Forelimb muscle (tissue), 1 donor: ENCODE data around the gene POU2F1. TPM values are rescaled to one million over a fixed set of nuclear protein-coding genes. Genes with fewer than 3 reads are reported as not detected.

Experiments used
- DNase-seq: peaks from one replicate; pipeline ENCODE4 v3.0.0-alpha.2; 2013; ENCODE audit warnings: low read depth
- polyA plus RNA-seq: library from polyadenylated mRNA; unstranded; fragments of 120-200 nt; gene quantifications from one replicate; pipeline ENCODE4 v1.2.1, GENCODE V29; 2013; ENCODE audit not compliant: insufficient read length

Gene POU2F1
- polyA plus RNA-seq, 1 donor, result 5.5 TPM

DNA sequence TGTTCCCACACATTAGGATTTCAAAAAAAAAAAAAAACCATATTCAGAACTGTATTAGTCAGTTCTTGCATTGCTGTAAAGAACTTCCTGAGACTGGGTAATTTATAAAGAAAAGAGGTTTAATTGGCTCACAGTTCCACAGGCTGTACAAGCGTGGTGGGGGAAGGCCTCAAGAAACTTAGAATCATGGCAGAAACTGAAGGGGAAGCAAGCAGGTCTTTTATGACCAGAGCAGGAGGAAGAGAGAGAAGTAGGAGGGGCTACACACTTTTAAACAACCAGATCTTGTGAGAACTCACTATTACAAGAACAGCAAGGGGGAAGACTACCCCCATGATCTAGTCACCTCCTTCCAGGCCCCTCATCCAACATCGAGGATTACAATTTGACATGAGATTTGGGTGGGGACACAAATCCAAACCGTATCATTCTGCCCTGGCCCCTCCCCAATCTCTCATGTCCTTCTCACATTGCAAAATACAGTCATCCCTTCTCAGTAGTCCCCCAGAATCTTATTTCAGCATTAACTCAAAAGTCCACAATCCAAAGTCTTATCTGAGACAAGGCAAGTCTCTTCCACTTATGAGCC is 51.8 kb downstream of the POU2F1 start:
- no peak for DNase-seq

- DNase-seq, result no peak
These were observed 52.5 kb downstream of the POU2F1 start for GRCh38 chr1:167273027-167273800.

GRCh38 chr1:167274061-167274460 is 53.4 kb downstream of the POU2F1 start:
- no peak for DNase-seq

- DNase-seq, result no peak
These were observed 56.3 kb downstream of the POU2F1 start for GRCh38 chr1:167276969-167277368.

DNA sequence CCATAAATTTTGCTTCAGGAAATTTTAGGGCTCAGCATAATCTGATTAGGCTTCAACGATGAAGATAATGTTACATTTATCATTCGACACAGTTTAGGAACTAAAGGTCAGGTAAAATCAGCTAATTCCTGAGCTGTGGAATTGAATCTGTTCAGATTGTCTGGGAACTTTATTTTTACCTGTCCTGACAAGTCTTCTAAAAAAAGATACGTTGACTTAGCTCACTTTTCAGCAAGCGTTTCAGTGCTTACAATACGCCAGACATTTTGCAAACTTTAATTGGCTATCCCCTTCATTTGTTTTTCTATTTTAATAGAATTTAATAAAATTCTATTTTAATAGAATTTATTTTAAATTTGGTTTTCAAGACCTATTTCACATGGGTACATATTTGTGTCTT is 57.8 kb downstream of the POU2F1 start:
- DNase-seq, result no peak

DNA sequence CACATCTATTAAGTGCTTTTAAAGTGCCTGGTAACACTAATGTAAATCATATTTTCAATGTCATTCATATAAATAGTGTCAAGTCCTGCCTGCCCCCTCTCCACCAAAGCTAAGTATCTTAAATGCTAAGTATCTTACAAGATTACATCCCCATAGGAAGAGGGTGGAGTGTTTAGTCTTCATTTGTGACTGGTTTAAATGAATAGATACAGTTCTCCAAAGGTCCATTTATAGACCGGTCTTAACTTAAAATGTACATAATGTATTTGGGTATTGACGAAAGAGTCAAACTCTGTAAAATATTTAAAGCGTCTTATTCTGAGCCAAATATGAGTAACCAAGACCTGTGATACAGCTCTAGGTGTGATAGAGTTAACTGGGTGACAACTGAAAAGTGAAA is 60.2 kb downstream of the POU2F1 start:
- DNase-seq, result no peak

DNA sequence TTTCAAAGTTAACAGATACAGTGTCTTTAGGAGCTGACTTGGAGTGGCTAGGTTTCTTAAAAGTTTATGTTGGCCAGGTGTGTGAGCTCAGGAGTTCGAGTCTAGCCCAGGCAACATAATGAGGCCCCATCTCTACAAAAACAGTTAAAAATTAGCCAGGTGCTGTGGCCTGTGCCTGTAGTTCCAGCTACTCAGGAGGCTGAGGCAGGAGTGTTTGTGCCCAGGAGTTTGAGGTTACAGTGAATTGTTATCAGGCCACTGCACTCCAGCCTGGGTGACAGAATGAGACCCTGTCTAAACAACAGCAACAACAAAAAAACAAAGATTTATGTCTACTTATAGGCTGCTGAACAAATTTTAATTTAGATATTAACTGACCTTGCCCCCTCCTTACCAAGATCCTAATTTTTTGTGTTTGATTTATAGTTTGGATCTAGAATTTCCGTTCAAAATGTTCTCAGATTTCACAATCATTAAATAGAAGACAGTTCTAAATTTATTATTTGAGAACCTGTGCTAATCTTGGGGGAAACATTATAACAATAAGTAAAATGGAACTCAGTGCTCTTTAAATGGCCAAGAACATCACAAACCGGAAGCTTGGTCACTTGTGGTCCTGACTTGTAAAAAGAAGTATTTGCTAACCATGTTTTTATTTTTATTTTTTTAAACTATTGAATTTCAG is 67.8 kb downstream of the POU2F1 start:
- DNase-seq, result no peak

DNA sequence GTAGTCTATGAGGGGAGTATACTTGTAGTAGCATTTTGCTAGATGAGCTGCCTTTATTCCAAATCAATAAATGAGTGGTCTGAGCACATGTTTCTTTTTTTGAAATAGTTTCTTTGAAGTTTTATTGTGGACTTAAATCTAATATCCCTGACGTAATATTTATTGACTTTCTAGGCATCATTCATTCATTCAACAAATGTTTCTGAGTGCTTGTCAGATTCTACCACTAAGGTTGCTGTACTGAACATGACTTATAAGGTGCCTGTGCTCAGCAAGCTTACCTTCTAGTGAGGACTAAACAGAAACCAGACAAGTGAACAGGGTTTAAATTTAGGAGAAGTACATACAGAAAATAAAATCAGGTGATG is 68.4 kb downstream of the POU2F1 start:
- DNase-seq, result no peak

DNA sequence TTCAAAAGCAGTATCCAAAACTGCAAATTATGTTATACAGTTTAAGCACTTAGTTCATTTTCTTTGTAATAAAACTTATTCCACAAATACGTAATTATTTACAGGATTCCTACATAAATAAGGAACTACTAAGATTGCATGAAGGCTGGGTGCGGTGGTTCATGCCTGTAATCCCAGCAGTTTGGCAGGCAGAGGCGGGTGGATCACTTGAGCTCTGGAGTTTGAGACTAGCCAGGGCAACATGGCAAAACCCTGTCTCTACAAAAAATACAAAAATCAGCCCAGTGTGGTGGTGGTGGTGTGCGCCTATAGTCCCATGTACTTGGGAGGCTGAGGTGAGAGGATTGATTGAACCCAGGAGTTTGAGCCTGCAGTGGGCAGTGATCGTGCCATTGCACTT is 69.3 kb downstream of the POU2F1 start:
- DNase-seq, result no peak

DNA sequence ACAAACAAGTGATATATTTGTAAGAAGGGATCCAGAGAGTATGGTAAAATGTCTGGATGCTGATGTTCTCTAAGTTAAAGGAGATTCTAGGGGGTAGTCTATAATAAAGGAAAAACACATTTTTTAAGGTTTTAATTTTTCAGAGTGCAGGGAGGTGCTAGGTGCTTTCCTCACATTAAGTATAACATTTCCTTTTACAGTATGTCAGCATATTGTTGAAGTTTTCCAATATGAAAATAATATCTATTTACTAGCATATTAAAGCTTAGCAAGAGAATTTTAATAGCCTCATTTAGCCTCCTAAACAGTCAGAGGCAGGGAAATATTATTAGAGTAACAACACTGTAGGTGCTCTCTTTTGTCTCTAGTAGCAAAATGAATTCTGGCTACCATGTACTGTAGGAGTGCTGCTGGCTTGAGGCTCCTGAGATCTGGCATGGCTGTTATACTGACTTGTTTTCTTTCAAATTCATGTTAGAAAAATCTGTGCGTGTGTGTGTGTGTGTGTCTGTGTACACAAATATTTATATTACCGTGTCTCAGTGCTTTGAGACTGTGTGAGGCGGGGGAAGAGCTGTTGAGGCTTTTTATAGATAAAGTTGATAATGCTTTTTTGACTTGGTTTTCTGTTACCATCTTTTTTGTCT is 71.0 kb downstream of the POU2F1 start:
- no peak for DNase-seq

- DNase-seq, result no peak
These were observed 71.5 kb downstream of the POU2F1 start for GRCh38 chr1:167292216-167292615.

- DNase-seq, result no peak
These were observed 72.4 kb downstream of the POU2F1 start for GRCh38 chr1:167293057-167293456.

DNA sequence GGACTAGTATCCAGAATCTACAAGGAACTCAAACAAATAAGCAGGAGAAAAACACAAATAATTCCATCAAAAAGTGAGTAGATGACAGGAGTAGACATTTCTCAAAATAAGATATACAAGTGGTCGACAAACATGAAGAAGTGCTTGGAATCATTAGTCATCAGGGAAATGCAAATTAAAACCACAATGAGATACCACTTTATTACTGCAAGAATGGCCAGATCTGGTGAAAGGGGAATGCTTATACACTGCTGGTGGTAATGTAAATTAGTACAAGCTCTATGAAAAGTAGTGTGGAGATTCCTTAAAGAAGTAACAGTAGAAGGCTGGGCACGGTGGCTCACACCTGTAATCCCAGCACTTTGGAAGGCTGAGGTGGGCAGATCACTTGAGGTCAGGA is 73.8 kb downstream of the POU2F1 start:
- no peak for DNase-seq

- no peak for DNase-seq
These were observed 76.8 kb downstream of the POU2F1 start for GRCh38 chr1:167297222-167298214.

DNA sequence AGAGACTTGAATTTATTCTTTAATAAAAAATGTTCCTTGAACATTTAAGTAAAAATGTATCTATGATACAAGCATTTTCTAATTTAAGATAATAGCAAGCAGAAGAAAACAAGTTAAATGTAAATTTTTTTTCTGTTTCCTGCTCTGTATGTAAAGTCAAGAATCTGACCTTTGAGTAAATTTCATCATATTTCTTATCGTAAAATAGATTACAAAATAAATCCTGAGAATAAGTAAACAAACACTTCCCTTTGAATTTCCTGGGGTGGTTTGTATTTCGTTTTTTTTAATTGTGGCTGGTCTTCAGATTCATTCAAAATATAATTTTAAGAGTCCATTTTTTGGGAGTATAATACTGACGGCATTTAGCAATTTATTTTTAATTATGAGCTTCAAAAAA is 77.6 kb downstream of the POU2F1 start:
- no peak for DNase-seq

- no peak for DNase-seq
These were observed 80.7 kb downstream of the POU2F1 start for GRCh38 chr1:167301355-167301754.

GRCh38 chr1:167304165-167304564 is 83.5 kb downstream of the POU2F1 start:
- DNase-seq, result no peak

DNA sequence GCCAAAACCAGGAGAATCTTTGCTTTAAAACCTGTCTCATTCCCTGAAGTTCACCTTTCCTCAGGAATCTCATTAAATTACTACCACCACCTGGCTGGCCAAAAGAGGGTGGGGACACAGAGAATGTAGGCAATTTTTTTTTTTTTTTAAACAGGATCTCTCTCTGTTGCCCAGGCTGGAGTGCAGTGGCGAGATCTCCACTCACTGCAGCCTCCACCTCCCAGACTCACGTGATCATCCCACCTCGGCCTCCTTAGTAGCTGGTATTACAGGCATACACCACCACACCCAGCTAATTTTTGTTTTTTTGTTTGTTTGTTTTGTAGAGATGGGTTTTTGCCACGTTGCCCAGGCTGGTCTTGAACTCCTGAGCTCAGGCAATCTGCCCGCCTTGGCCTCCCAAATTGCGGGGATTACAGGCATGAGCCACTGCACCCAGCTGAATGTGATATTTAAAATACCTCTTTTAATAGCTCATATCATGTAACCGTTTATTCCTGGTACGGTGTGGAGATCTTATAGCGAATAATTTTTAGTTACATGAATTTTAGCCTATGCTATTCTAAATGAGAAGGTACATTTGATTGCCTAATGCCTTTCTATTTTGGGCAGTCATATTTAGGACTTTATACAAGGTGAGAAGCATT is 84.5 kb downstream of the POU2F1 start:
- DNase-seq, result no peak

- DNase-seq, result no peak
These were observed 85.1 kb downstream of the POU2F1 start for GRCh38 chr1:167305706-167306277.

- DNase-seq, result no peak
These were observed 90.0 kb downstream of the POU2F1 start for GRCh38 chr1:167310732-167311131.
